Endothelial cell of umbilical vein (primary cell): Measurements from ENCODE around the gene CNOT10. TPM values are rescaled to one million over a fixed set of nuclear protein-coding genes. Genes with fewer than 3 reads are reported as not detected.

Source experiments
- BruUV-seq: library from RNA; stranded (reverse); fragments of 400-500 nt; replicated peaks from 2 replicates; lab custom pipeline; 2021; lab: Mats Ljungman, UMichigan
- CTCF ChIA-PET: fragments of 300-600, 350-600 bp; sonication (Branson Sonifier 250); formaldehyde crosslinking; loops from one replicate; lab custom pipeline; 2021; ENCODE audit warnings: antibody characterized with exemption, inconsistent platforms; lab: Charles Lee
- POLR2A ChIA-PET: fragments of 300-600, 350-600 bp; sonication (Branson Sonifier 250); formaldehyde crosslinking; loops from one replicate; lab custom pipeline; 2021; ENCODE audit warnings: antibody characterized with exemption, inconsistent platforms; lab: Charles Lee
- DNase-seq: peaks from one replicate; pipeline ENCODE4 v3.0.0-alpha.2; 2011; ENCODE audit warnings: low read depth, low spot score
- FAIRE-seq: peaks from 2 replicates; lab custom pipeline; 2011; peaks lifted over from hg19 to GRCh38; lab: Jason Lieb, UNC
- H2AFZ ChIP-seq: 2 replicates; pipeline ENCODE4 v1.6.0; 2012; ENCODE audit warnings: low read depth, low read length, control low read depth, inconsistent platforms
- H3K27ac ChIP-seq: 2 replicates; pipeline ENCODE4 v1.5.1; 2011; ENCODE audit warnings: low read depth, mild to moderate bottlenecking, control low read depth, low read length, moderate library complexity; ENCODE audit not compliant: insufficient read depth
- H3K27me3 ChIP-seq, 2 experiments: 2 replicates each; pipeline versions ENCODE4 v1.6.0 to v1.6.1; 2011; ENCODE audit warnings: low read length in 2 of 2, mixed read lengths in 1 of 2; ENCODE audit not compliant: control insufficient read depth in 2 of 2, insufficient read depth in 2 of 2
- H3K36me3 ChIP-seq, 2 experiments: 2 replicates in 1 of 2; 3 replicates in 1 of 2; pipeline ENCODE4 v1.5.1; 2011; ENCODE audit warnings: low read length in 2 of 2, mild to moderate bottlenecking in 1 of 2, moderate library complexity in 1 of 2; ENCODE audit not compliant: control insufficient read depth in 2 of 2, insufficient read depth in 2 of 2; ENCODE audit errors: extremely low read depth in 1 of 2
- H3K4me1 ChIP-seq: 3 replicates; pipeline ENCODE4 v1.5.1; 2011; ENCODE audit warnings: mild to moderate bottlenecking, low read length; ENCODE audit not compliant: control insufficient read depth, insufficient read depth; ENCODE audit errors: extremely low read depth
- H3K4me2 ChIP-seq: 2 replicates; pipeline ENCODE4 v1.6.1; 2011; ENCODE audit warnings: low read length, control low read depth, mixed read lengths; ENCODE audit not compliant: insufficient read depth
- H3K4me3 ChIP-seq, 3 experiments: fragments of 200-600 bp in 1 of 3; sonication (generic), shearing (Covaris generic) in 1 of 3; replicated peaks in 1 of 3; 2 replicates each; pipeline ENCODE4 v1.5.1; 2011 to 2016; ENCODE audit warnings: control low read depth in 3 of 3, low read length in 3 of 3, mild to moderate bottlenecking in 2 of 3, inconsistent platforms in 1 of 3, low read depth in 1 of 3, moderate library complexity in 1 of 3; ENCODE audit not compliant: insufficient read depth in 1 of 3
- H3K79me2 ChIP-seq: 2 replicates; pipeline ENCODE4 v1.6.0; 2012; ENCODE audit warnings: low read length, inconsistent platforms; ENCODE audit not compliant: control insufficient read depth, insufficient read depth
- H3K9ac ChIP-seq: replicated peaks from 2 replicates; pipeline ENCODE3; 2011; ENCODE audit warnings: low read length, control low read depth; ENCODE audit not compliant: insufficient read depth; ENCODE audit errors: extremely low read depth
- H3K9me1 ChIP-seq: replicated peaks from 3 replicates; pipeline ENCODE4 v1.6.0; 2011; ENCODE audit warnings: mild to moderate bottlenecking, low read length; ENCODE audit not compliant: control insufficient read depth, insufficient read depth; ENCODE audit errors: extremely low read depth
- H3K9me3 ChIP-seq: replicated peaks from 2 replicates; pipeline ENCODE4 v1.5.1; 2012; ENCODE audit warnings: low read length, inconsistent platforms; ENCODE audit not compliant: control insufficient read depth, insufficient read depth
- H4K20me1 ChIP-seq: replicated peaks from 2 replicates; pipeline ENCODE3; 2011; ENCODE audit warnings: mild to moderate bottlenecking, low read length; ENCODE audit not compliant: control insufficient read depth, insufficient read depth; ENCODE audit errors: extremely low read depth
- EZH2 ChIP-seq: IDR thresholded peaks from 2 replicates; pipeline ENCODE4 v1.6.1; 2012; ENCODE audit warnings: borderline replicate concordance, low read depth, mild to moderate bottlenecking, moderate library complexity, low read length, inconsistent platforms; ENCODE audit not compliant: severe bottlenecking
- FOS ChIP-seq: IDR thresholded peaks from 2 replicates; pipeline ENCODE4 v1.6.1; 2011; ENCODE audit warnings: mild to moderate bottlenecking, low read length, moderate library complexity, borderline replicate concordance; ENCODE audit not compliant: insufficient read depth
- GATA2 ChIP-seq: IDR thresholded peaks from 2 replicates; pipeline ENCODE4 v1.7.0; 2011; ENCODE audit warnings: low read depth, mild to moderate bottlenecking, moderate library complexity, mixed read lengths, low read length; ENCODE audit not compliant: insufficient read length, insufficient read depth
- JUN ChIP-seq: IDR thresholded peaks from 2 replicates; pipeline ENCODE4 v1.6.1; 2011; ENCODE audit warnings: borderline replicate concordance, low read depth; ENCODE audit not compliant: insufficient read length, insufficient read depth
- MYC ChIP-seq: IDR thresholded peaks from one replicate; pipeline ENCODE4 v1.6.1; 2011; ENCODE audit warnings: mild to moderate bottlenecking, low read depth, low read length
- POLR2A ChIP-seq: IDR thresholded peaks from 2 replicates; pipeline ENCODE4 v1.6.1; 2012; ENCODE audit warnings: low read depth, mild to moderate bottlenecking, control low read depth, low read length
- POLR2AphosphoS5 ChIP-seq: IDR thresholded peaks from 2 replicates; pipeline ENCODE4 v1.6.1; 2012; ENCODE audit warnings: low read depth, mild to moderate bottlenecking, control low read depth, low read length, moderate library complexity; ENCODE audit not compliant: insufficient read depth
- dilution Hi-C: fragments of 300-500 bp; cut with MboI; formaldehyde crosslinking; loops from one replicate; pipeline ENCODE4 v1.15.0; 2019; ENCODE audit warnings: low sequenced_read_pairs; ENCODE audit not compliant: extremely low pct_ligation_motif_present
- intact Hi-C: fragments of 100-400 bp; cut with micrococcal nuclease; formaldehyde crosslinking; loops from one replicate; pipeline ENCODE4 v1.10.0; 2022
- polyA plus RNA-seq, 4 experiments: library from polyadenylated mRNA; depleted of rRNA in 3 of 4; stranded (reverse) in 3 of 4; unstranded in 1 of 4; fragments of >200 nt; gene quantifications; 2 replicates each; pipeline versions ENCODE4 v1.2.1 to v1.2.3, GENCODE V29; 2011 to 2012; ENCODE audit warnings: missing spikeins in 1 of 4
- total RNA-seq: library from RNA; stranded (reverse); gene quantifications from 2 replicates; pipeline ENCODE4 v1.2.3, GENCODE V29; 2021
- TF ChIP-seq, protein P1 (sequence below), 2 donors: IDR thresholded peaks; 1 replicate in 1 of 2; 2 replicates in 1 of 2; pipeline ENCODE4 v1.5.1; 2011; ENCODE audit warnings: low read length in 2 of 2, mild to moderate bottlenecking in 2 of 2, moderate library complexity in 2 of 2, control low read depth in 1 of 2, inconsistent platforms in 1 of 2, low read depth in 1 of 2; ENCODE audit not compliant: insufficient read depth in 1 of 2; ENCODE audit errors: extremely low read depth in 1 of 2
- TF ChIP-seq, protein P2 (sequence below): IDR thresholded peaks from 2 replicates; pipeline ENCODE4 v1.6.1; 2011; ENCODE audit not compliant: insufficient read depth, insufficient read length

The CNOT10 gene
- total and polyA plus RNA-seq, 2 donors (not counting 3 experiments of a cell fraction or from before 2014, with no cell fraction given): 23.6 to 28.6 TPM

GRCh38 chr3:32644380-32644779 is 40.6 kb upstream of the CNOT10 start:
- Histone ChIP-seq H3K79me2 (no peaks in the 10 kb centered on the region), H3K9ac (no peak overlapping the region), H3K36me3 (no peaks in the 10 kb centered on the region), H4K20me1 (no peaks in the 10 kb centered on the region), H3K4me2 (no peak overlapping the region), H3K27me3 (peaks cover 9 to 14% of the 10 kb centered on the region in 2 experiments), H3K4me3 (no peak overlapping the region), H3K4me1 (no peaks in the 10 kb centered on the region), H3K9me3 (no peaks in the 10 kb centered on the region), H3K9me1 (no peaks in the 10 kb centered on the region), H3K27ac (no peak overlapping the region), H2AFZ (no peak overlapping the region)
- FAIRE-seq: no peak
- no peak for DNase-seq
- BruUV-seq: no TSS peak
- CTCF ChIA-PET: interaction anchor here (1.0 kb wide), 1 partner anchor 10 kb away, joined by 3 read pairs; no protein-coding TSS in a partner anchor
- POLR2A ChIA-PET: no interaction called here
- dilution Hi-C loops: no loop called here
- TF ChIP-seq EZH2: no peak
- intact Hi-C loops: no loop called here

DNA sequence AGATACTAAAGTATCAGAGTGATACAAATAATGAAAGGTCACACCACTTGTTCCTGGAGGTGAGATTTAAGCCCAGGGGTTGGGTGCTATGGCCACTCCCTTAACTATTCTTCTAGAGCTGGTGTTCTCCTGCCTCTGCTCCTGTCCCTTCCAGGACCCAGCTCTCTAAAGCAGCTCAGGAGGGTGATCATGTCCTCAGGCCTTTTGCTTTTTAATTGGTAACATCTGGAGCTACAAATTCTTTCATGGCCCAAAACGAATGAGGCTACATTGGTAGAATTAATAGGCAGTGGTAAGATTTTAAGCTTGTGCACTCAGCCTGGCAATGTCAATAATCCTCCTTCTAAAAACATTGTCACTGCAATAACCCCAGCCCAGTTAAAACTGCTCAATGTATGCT is 38.2 kb upstream of the CNOT10 start:
- Histone ChIP-seq H3K9ac (no peak overlapping the region), H3K36me3 (no peaks in the 10 kb centered on the region), H3K4me2 (no peak overlapping the region), H3K4me1 (no peaks in the 10 kb centered on the region), H3K27ac (no peak overlapping the region), H2AFZ (no peak overlapping the region), H3K27me3 (peaks cover 2 to 6% of the 10 kb centered on the region in 2 experiments), H3K79me2 (no peaks in the 10 kb centered on the region), H3K4me3 (no peak overlapping the region), H3K9me3 (no peaks in the 10 kb centered on the region), H3K9me1 (no peaks in the 10 kb centered on the region), H4K20me1 (no peaks in the 10 kb centered on the region)
- no peak for DNase-seq
- dilution Hi-C loops (no loop called here), intact Hi-C loops (no loop called here)
- CTCF ChIA-PET: no interaction called here
- TF ChIP-seq POLR2AphosphoS5 (no peak), MYC (no peak), POLR2A (no peak), EZH2 (no peak), JUN (no peak), GATA2 (no peak), FOS (no peak)
- TF ChIP-seq, protein P1, sequence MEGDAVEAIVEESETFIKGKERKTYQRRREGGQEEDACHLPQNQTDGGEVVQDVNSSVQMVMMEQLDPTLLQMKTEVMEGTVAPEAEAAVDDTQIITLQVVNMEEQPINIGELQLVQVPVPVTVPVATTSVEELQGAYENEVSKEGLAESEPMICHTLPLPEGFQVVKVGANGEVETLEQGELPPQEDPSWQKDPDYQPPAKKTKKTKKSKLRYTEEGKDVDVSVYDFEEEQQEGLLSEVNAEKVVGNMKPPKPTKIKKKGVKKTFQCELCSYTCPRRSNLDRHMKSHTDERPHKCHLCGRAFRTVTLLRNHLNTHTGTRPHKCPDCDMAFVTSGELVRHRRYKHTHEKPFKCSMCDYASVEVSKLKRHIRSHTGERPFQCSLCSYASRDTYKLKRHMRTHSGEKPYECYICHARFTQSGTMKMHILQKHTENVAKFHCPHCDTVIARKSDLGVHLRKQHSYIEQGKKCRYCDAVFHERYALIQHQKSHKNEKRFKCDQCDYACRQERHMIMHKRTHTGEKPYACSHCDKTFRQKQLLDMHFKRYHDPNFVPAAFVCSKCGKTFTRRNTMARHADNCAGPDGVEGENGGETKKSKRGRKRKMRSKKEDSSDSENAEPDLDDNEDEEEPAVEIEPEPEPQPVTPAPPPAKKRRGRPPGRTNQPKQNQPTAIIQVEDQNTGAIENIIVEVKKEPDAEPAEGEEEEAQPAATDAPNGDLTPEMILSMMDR (IDR thresholded peaks at IDR 0.05; ENCODE audit: extremely low read depth in 1 of 2, insufficient read depth in 1 of 2, low read depth in 1 of 2, low read length in 2 of 2): no peak
- TF ChIP-seq, protein P2, sequence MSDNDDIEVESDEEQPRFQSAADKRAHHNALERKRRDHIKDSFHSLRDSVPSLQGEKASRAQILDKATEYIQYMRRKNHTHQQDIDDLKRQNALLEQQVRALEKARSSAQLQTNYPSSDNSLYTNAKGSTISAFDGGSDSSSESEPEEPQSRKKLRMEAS: no peak
- no TSS peak for BruUV-seq
- POLR2A ChIA-PET: no interaction called here
- FAIRE-seq: no peak
